HG03060 (cell line): ENCODE measurements around the gene GPC5.

Source experiments
- ATAC-seq: cut with Tn5 transposase; IDR thresholded peaks from one replicate; pipeline ENCODE4 v1.9.1; 2021; ENCODE audit warnings: low read depth, moderate number of reproducible peaks; ENCODE audit not compliant: unreplicated experiment

GPC5 gene

GRCh38 chr13:91531646-91532045 lies 133.2 kb downstream of the GPC5 start:
- no peak for ATAC-seq

- ATAC-seq, result no peak
Observed at GRCh38 chr13:91533354-91533753, 134.9 kb downstream of the GPC5 start.

GRCh38 chr13:91534996-91535395 lies 136.6 kb downstream of the GPC5 start:
- no peak for ATAC-seq

GRCh38 chr13:91537376-91537775 lies 139.0 kb downstream of the GPC5 start:
- ATAC-seq, result no peak

- no peak for ATAC-seq
Observed at GRCh38 chr13:91539286-91540157, 141.1 kb downstream of the GPC5 start.

- ATAC-seq, result no peak
Observed at GRCh38 chr13:91540158-91540736, 141.8 kb downstream of the GPC5 start.

- ATAC-seq, result no peak
Observed at GRCh38 chr13:91544723-91545122, 146.3 kb downstream of the GPC5 start.

DNA sequence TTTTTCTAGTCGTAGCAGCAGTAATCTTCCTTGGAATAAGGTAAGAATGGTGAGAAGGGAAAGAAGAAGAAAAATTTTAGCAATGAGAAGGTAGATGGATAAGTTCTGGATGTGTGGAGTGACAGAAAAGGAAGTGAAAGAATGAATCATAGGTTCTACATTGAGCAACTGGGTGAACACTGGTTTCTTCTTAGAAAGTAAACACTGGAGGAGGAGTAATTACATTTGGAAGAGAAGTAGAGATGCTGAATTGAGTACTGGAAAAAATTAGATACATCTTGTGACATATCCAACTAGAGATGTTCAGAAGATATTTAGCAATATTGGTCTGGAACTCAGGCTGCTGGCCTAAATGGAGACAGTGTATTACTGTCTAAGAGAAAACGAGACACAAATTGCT lies 148.5 kb downstream of the GPC5 start:
- ATAC-seq, result peak; percentile 63

DNA sequence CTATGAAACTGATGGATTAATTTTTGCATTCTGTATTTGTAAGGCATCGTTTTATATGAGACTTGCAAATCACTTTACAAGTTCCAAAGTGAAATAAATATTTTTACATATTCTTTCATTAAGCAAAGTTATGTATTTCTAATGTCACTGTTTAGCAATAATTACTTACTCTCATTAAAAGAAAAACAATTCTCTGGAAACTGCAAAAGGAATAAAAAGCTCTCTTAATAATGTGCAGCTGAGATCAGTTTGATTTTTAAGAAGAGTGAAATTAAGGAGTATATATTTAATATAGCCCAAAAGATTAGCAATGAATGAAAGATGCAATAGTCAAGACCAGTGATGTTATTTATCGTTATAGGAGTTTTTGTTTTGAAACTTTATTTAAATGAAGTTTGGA lies 155.2 kb downstream of the GPC5 start:
- ATAC-seq, result no peak

DNA sequence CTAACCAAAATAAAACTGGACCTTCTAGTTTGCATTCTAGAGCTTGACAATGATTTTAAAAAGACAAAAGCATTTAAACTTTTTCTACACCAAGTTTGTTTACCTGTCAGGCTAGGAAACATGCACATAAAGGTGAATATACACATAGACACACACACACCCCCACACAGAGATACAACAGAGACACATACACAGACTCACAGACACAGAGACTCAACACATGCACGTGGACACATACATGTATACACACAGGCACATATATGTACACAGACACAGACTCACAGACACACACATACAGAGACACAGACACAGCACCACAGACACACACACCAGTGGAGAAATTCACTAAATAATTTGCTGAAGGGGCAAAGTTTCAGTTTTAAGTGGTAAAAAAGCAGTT lies 155.7 kb downstream of the GPC5 start:
- ATAC-seq, result no peak

DNA sequence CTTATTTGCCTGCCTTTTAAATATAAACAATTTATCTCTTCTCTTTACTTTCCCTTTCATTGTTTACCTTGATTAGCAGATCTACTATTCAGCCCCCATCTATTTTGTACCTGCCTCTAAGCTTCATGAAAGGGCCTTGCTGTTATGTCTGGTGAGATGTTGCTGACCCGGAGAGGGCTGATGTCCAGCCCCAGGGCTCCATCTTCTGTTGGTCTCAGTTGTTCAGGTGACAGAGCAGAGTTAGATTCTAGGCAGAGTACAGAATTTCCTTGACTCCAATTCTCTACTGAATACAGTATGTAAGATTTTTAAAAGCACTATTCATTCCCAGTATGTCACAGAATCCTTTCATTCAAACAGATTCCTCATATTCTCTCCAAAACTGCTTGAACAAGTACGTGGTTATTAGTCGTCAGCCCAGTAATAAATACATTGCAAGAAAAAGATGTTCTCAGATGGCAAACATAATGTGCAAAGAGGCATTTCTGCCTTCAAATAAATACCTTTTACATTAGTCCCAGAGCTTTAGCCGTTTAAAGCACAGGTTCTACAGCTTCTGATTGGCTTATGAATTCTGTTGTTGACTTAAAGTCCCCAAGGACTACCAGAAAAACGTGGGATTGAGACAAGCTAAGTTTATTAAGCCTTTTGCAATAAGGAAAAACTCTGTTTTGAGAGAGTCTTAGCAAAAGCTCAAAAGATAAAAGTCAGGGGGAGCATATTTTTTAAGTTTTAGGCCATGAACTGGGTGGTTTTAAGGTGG lies 159.1 kb downstream of the GPC5 start:
- ATAC-seq, result no peak

DNA sequence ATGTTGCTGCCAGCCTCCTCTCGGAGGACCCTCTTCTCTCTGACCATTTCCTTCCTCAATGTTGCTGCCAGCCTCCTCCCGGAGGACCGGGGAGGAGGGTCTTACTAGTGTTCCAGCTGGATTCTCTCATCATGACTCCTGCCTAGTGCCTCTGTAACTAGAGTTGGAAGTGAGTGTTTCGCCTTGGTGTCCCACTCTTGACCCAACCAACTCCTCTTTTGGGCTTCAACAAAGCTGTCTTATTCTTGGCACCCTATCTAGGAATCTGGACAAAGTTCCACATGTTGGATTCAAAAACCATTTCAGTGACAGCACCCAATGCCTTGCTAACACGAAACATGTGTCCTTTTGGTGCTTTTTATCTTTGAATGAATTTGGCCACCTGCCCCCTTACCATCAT lies 165.4 kb downstream of the GPC5 start:
- ATAC-seq, result no peak

- no peak for ATAC-seq
Observed at GRCh38 chr13:91564396-91564795, 166.0 kb downstream of the GPC5 start.

DNA sequence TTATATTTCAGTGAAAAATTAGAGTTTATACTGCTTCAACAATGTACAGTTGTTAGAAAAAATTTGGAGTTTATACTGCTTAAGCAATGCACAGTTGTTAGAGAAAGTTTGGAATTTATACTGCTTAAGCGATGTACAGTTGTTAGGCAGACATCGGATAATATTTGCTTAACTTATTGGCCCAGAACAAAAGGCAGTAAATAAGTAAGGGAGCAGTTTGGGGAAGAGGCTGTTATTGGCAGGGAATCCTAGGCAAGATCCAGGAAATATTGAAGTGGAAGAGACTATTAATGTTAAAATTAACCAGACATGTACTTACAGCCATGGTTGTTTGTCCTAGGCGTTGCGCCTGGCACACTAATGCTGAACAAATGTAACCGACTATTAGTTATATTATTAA lies 166.9 kb downstream of the GPC5 start:
- ATAC-seq, result no peak

GRCh38 chr13:91567485-91568207 lies 169.2 kb downstream of the GPC5 start:
- ATAC-seq, result no peak

DNA sequence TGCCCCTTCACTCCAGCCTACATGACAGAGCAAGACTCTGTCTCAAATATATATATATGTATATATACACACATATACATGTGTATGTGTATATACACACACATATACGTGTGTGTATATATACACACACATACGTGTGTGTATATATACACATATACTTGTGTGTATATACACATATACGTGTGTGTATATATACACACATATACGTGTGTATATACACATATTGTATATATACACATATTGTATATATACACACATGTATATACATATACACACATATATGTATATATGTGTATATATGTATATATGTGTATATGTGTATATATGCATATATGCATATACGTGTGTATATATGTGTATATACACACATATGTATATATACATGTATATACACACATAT lies 173.3 kb downstream of the GPC5 start:
- ATAC-seq, result no peak

DNA sequence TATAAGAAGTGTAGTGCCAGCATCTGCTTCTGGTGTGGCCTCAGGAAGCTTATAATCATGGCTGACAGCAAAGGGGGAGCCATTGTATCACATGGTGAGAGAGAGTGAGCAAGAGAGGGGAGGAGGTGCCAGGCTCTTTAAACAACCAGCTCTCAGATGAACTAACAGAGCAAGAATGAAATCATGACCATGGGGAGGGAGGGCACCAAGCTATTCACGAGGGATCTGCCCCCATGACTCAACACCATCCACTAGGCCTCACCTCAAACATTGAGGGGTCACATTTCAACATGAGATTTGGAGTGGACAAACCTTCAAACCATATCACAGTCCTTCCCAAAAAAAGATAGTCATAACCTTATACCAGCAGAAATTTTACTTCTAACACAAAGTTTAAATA lies 174.0 kb downstream of the GPC5 start:
- no peak for ATAC-seq

GRCh38 chr13:91572944-91573598 lies 174.7 kb downstream of the GPC5 start:
- no peak for ATAC-seq

GRCh38 chr13:91574766-91575165 lies 176.3 kb downstream of the GPC5 start:
- no peak for ATAC-seq

- no peak for ATAC-seq
Observed at GRCh38 chr13:91576590-91576989, 178.2 kb downstream of the GPC5 start.
